HG02884 (cell line): ENCODE data around the gene KPTN.

Experiments used
- ATAC-seq: cut with Tn5 transposase; IDR thresholded peaks from one replicate; pipeline ENCODE4 v1.9.1; 2021; ENCODE audit warnings: mild to moderate bottlenecking, moderate library complexity; ENCODE audit not compliant: unreplicated experiment

Gene KPTN

GRCh38 chr19:47483800-47484690 is at the start of gene KPTN:
Gene KPTN, minus strand, starts transcription at chr19:47484219. Its CDS starts 59 bp downstream, at chr19:47484160.
- peak; percentile 67 for ATAC-seq

GRCh38 chr19:47531640-47532387 is 47.8 kb upstream of the KPTN start:
- ATAC-seq = no peak

GRCh38 chr19:47529018-47529742 is 45.2 kb upstream of the KPTN start:
- ATAC-seq = no peak

- no peak for ATAC-seq
Observed at GRCh38 chr19:47526798-47527197, 42.8 kb upstream of the KPTN start.

- no peak for ATAC-seq
Observed at GRCh38 chr19:47523473-47523872, 39.5 kb upstream of the KPTN start.

- ATAC-seq = no peak
Observed at GRCh38 chr19:47521473-47522180, 37.6 kb upstream of the KPTN start.

- ATAC-seq = no peak
Observed at GRCh38 chr19:47520839-47521238, 36.8 kb upstream of the KPTN start.

GRCh38 chr19:47520343-47520806 is 36.4 kb upstream of the KPTN start:
- no peak for ATAC-seq

- ATAC-seq = no peak
Observed at GRCh38 chr19:47518854-47519253, 34.8 kb upstream of the KPTN start.

GRCh38 chr19:47518139-47518538 is 34.1 kb upstream of the KPTN start:
- ATAC-seq = no peak

GRCh38 chr19:47514869-47515588 is 31.0 kb upstream of the KPTN start, which contains the start of gene NAPA:
Gene NAPA, minus strand, starts transcription at chr19:47515063. Its CDS starts 123 bp downstream, at chr19:47514940.
- ATAC-seq = peak; percentile 79

- peak; percentile 2 for ATAC-seq
Observed at GRCh38 chr19:47514151-47514868, 30.3 kb upstream of the KPTN start.

GRCh38 chr19:47512948-47513319 is 28.9 kb upstream of the KPTN start:
- ATAC-seq = no peak

GRCh38 chr19:47512183-47512947 is 28.3 kb upstream of the KPTN start:
- ATAC-seq = no peak

- no peak for ATAC-seq
Observed at GRCh38 chr19:47511681-47512080, 27.7 kb upstream of the KPTN start.

- ATAC-seq = no peak
Observed at GRCh38 chr19:47511128-47511517, 27.1 kb upstream of the KPTN start.

- ATAC-seq = no peak
Observed at GRCh38 chr19:47510516-47511127, 26.6 kb upstream of the KPTN start.

GRCh38 chr19:47509973-47510372 is 26.0 kb upstream of the KPTN start:
- no peak for ATAC-seq
